Stimulated activated CD4-positive, alpha-beta T cell treated with anti-CD3 and anti-CD28 coated beads, Interleukin-12 subunit alpha, Interleukin-12 subunit beta, amount 100 ng/mL, for 48 hours (primary cell): ENCODE measurements around the gene ANKRD22.
"Not testable (repeated sequence)": the region's sequence is repeated elsewhere in the genome, so short reads cannot be mapped to it uniquely, and the experiment has no call there.

Experiments
- DNase-seq, 3 donors: peaks; one replicate each; pipeline ENCODE4 v3.0.0-alpha.2; 2020; ENCODE audit warnings: low read depth in 2 of 3, low spot score in 1 of 3

Gene ANKRD22

DNA sequence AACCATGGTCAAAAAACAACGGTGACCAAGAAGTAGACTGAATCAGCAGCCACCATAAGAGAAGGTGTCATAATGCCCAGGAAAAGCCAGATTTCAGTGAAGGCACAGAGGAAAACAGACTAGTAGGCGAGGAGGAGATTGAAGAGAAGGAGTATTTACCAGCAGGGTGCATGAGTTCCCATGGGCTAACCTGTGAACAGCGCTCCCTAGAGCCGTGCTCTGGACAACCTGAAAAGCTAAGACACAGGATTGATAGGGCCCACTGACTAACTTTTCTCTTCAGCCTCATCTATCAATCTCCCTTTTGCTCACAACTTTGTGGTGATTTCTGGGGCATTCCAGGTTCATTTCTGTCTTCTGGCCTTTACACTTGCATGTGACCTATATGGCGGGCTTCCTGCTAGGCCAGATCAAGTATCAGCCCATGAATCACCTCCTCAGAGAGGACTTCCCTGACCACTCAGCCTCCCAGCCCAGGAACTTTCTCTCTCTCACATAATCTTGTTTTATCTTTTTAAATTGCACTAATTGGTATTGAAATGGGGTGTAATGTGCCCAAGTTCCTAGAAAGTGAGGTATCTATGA lies 12.8 kb downstream of the ANKRD22 start:
- no peak for DNase-seq

- DNase-seq, result not testable (repeated sequence)
Measured at GRCh38 chr10:88837632-88838031, 14.0 kb downstream of the ANKRD22 start.

DNA sequence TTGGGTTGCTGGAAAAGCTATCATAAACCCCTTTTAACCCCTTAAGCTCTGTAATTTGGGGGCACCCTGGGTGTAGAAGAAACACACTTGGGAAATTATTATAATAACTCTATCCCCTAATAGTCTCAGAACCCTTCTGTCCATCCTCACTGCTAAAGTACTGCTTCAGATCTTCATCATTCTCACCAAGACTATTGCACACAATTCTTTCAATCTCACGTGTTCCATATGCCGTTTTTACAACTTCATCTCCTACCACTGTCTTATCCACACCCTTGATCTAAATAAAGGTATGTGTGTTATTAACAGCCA lies 15.8 kb downstream of the ANKRD22 start:
- no peak for DNase-seq

GRCh38 chr10:88835096-88835909 lies 16.3 kb downstream of the ANKRD22 start:
- DNase-seq, result peak; percentile 75 to 90 (median 76)

DNA sequence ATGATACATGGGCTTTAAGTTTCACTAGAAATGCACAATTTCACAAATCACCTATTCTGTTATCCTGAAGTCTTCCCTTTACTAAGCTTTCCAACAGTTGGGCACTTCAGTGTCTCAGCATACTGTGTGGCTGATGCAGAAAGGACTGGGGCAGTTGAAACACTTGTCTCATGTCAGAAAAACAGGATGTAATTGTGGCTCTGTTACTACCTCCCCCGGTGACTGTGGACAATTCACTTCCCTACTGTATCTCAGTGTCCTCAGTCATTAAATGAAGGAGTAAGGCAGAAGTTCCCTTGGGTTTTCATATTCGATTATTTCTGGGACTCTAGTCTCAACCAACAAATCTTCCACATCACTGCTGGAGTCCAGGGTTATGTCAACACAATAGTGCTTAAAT lies 17.9 kb downstream of the ANKRD22 start:
- DNase-seq, result no peak

- no peak for DNase-seq
Measured at GRCh38 chr10:88833156-88833555, 18.5 kb downstream of the ANKRD22 start.

GRCh38 chr10:88832376-88832775 lies 19.3 kb downstream of the ANKRD22 start:
- no peak for DNase-seq

GRCh38 chr10:88831709-88832108 lies 19.9 kb downstream of the ANKRD22 start:
- DNase-seq, result no peak

DNA sequence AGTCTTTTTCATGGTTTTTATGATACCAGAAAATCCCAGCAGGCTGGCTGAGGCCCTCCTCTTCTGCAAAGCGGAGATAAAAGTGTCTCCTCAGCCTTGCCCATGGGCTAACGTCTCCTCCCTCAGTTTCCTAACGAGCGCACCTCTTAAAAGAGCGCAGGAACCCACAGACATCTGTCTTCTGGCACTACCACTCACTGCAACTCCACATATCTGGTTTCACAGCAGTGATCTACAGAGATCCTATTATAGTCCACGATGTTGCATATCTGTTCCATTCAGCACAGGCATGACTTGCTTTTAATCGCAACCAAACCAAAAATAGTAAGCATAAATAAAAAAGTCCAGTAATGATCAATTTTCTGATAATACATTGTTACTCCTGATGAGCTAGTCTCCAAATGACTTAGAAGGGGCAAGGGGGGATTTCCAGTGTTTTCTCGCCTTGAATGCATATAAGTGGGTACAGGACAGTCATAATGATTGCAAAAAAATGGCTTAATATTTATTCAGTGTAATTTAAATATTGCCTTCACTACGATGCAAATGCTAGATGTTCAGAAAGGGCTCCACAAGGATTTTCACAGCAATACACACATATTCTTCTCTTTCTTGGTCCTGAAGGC lies 20.9 kb downstream of the ANKRD22 start:
- no peak for DNase-seq

- DNase-seq, result no peak
Measured at GRCh38 chr10:88828310-88828709, 23.3 kb downstream of the ANKRD22 start.

DNA sequence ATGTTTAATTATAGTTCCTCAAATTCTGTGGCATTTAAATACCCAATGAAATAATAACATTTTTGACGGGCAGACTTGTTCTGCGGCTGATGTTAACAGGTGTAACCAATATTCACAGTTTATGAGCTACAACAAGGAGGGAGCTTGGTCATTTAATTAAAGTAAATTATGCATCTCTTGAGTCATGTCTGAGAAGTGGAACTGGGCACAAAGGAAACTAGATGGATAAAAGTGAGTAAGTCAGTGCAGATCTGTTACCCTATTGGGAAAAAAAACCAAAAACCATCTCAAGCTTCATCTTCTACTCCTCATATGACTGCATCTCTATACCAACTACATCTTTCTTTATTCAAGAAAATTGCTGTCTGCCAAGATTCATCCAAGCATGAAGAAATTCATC lies 24.0 kb downstream of the ANKRD22 start:
- DNase-seq, result no peak

- DNase-seq, result no peak
Measured at GRCh38 chr10:88826388-88826787, 25.3 kb downstream of the ANKRD22 start.

DNA sequence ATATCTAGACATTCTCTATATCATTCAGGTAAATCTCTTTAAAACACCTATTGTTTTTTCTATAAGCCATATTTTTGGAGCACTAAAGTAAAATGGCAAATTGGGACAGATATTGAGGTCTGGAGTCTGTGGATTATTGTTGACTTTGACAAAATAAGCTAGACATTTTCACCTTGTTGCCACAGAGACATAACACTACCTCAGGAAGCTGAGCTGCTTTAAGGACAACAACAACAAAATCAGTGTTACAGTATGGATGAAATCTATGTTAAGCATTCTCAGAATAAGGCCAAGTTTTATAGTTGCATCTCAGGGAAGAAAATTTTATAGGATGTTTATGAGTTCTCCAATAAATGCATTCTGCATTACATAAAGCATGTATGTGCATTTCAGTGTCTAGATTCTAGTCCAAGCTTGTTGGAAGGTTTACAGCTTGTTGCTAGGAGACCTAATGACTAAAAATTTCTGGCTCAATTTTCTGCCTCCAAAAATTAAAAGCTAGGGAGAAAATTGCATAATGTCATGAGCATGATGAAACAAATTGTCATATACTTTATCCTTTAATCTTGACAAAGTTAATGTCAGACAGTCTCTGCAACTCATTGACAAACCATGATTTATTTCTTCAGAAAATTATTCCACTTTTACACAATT lies 30.8 kb downstream of the ANKRD22 start:
- no peak for DNase-seq

- no peak for DNase-seq
Measured at GRCh38 chr10:88819290-88819689, 32.4 kb downstream of the ANKRD22 start.

GRCh38 chr10:88813200-88813599 lies 38.4 kb downstream of the ANKRD22 start:
- no peak for DNase-seq

GRCh38 chr10:88810196-88810961 lies 41.3 kb downstream of the ANKRD22 start:
- DNase-seq, result no peak

- DNase-seq, result no peak
Measured at GRCh38 chr10:88809621-88810020, 42.0 kb downstream of the ANKRD22 start.

DNA sequence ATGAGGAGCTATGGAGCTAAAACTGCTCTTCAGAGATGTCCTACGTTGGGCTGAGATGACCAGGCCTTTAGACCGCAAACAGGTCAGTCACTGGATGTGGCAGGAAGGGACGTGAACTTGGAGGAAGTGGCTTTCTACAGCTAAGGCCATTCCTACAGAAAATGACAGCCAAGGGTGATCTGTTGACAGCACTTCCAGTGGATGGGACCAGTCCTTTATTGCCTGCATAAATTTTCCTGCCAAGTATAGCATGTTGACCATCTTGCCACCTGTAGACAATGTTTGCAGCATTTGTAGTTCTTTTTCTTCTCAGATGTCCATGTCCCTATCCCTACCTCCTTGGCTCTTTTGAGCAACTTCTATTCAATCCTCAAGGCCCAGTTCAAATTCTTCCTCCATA lies 45.7 kb downstream of the ANKRD22 start:
- no peak for DNase-seq

- DNase-seq, result no peak
Measured at GRCh38 chr10:88805361-88805760, 46.3 kb downstream of the ANKRD22 start.

DNA sequence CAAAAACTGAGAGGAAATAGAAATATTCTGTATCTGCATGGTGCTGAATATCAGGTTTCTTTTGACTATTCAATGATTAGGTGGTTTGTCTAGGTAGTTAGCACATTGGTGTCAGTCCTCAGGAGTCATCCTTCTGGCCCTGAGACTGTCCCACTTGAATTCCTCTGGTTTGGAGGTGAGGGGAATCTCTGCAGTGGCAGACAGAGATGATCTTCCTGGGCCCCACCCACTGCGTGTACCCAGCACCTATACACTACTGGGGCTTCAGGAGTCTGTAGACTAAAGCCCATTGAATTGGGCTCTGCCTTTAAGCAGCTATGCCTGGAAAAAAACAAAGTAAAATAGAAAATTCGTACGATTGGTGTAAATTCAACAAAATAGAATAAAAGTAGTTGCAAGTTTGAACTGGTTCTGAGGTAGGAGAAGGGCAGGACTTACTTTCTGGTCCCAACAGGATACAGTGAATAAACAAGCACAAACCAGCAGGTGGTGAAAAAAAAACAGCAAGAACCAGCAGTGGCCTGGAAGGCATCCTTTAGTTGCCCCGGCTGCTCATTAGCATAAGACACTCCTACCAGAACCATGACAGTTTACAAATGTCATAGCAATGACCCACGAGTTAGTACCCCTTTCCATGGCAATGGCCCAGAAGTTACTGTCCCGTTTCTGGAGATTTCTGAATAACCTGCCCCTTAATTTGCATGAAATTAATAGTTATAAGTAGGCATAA lies 47.4 kb downstream of the ANKRD22 start:
- DNase-seq, result no peak

DNA sequence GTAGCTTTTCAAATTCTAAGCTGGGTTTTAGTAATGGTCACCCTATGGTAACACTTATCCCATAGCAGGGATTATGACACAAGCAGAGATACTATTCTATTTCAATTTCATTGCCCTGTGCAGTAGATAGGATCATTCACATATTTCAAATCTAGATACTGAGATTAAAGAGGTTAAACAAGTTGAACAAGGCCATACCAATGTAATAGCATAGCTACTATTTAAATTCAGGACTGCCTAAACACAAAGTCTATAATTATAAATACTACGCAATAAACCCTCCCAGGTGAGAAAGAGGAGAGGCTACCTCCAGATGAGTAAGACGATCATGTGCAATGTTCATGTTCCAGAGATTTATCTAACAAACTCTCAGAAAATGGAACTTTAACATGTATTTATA lies 48.0 kb downstream of the ANKRD22 start:
- no peak for DNase-seq
